GM23338 (cell line): ENCODE measurements around the gene ERBB4. TPM values are rescaled to one million over a fixed set of nuclear protein-coding genes. Genes with fewer than 3 reads are reported as not detected.

Experiments
- ATAC-seq: fragments of 200-7000 bp; cut with Tn5 transposase; 3 replicates; pipeline ENCODE4 v1.9.1; 2020
- DNase-seq: peaks from one replicate; pipeline ENCODE4 v3.0.0-alpha.2; 2015; ENCODE audit warnings: low spot score
- H2AFZ ChIP-seq: fragments of 200-600 bp; sonication (generic); 2 replicates; pipeline ENCODE4 v1.8.0; 2016; ENCODE audit warnings: antibody characterized with exemption, mild to moderate bottlenecking, moderate library complexity
- H3F3A ChIP-seq: fragments of 200-600 bp; sonication (generic); replicated peaks from 2 replicates; pipeline ENCODE4 v1.8.0; 2017; ENCODE audit warnings: antibody characterized with exemption, mixed run types, low read depth
- H3K27ac ChIP-seq: fragments of 200-600 bp; sonication (generic); 2 replicates; pipeline ENCODE4 v1.6.1; 2016; ENCODE audit warnings: low read depth
- H3K27me3 ChIP-seq: fragments of 200-600 bp; sonication (generic); 2 replicates; pipeline ENCODE4 v1.8.0; 2016; ENCODE audit warnings: mild to moderate bottlenecking, mixed run types, moderate library complexity; ENCODE audit not compliant: insufficient read depth
- H3K36me3 ChIP-seq: fragments of 200-600 bp; sonication (generic); 2 replicates; pipeline ENCODE4 v1.8.0; 2016; ENCODE audit warnings: mild to moderate bottlenecking; ENCODE audit not compliant: insufficient read depth
- H3K4me1 ChIP-seq: fragments of 200-600 bp; sonication (generic); 2 replicates; pipeline ENCODE4 v1.8.0; 2016; ENCODE audit warnings: mild to moderate bottlenecking, moderate library complexity; ENCODE audit not compliant: insufficient read depth
- H3K4me2 ChIP-seq: fragments of 200-600 bp; sonication (generic); 2 replicates; pipeline ENCODE4 v1.7.1; 2017; ENCODE audit warnings: mixed run types
- H3K4me3 ChIP-seq: fragments of 200-600 bp; sonication (generic); 2 replicates; pipeline ENCODE4 v1.6.1; 2016; ENCODE audit warnings: mixed run types
- H3K79me2 ChIP-seq: fragments of 200-600 bp; sonication (generic); replicated peaks from 2 replicates; pipeline ENCODE4 v1.8.0; 2017; ENCODE audit warnings: mild to moderate bottlenecking; ENCODE audit not compliant: insufficient read depth
- H3K9me2 ChIP-seq: fragments of 200-600 bp; sonication (generic); 2 replicates; pipeline ENCODE4 v1.8.0; 2017; ENCODE audit not compliant: insufficient read depth
- H4K20me1 ChIP-seq: fragments of 200-600 bp; sonication (generic); replicated peaks from 2 replicates; pipeline ENCODE4 v1.8.0; 2017; ENCODE audit warnings: mild to moderate bottlenecking; ENCODE audit not compliant: insufficient read depth
- H3K27ac Mint-ChIP-seq: 2 replicates; pipeline ENCODE4 v1.8.0; 2020; ENCODE audit warnings: inconsistent platforms, mild to moderate bottlenecking, moderate library complexity, mixed read lengths
- H3K27me3 Mint-ChIP-seq: 3 replicates; pipeline ENCODE4 v1.8.0; 2022; ENCODE audit warnings: low read depth, mild to moderate bottlenecking, moderate library complexity, mixed read lengths, inconsistent platforms; ENCODE audit not compliant: insufficient read depth, poor library complexity
- H3K36me3 Mint-ChIP-seq: 3 replicates; pipeline ENCODE4 v1.8.0; 2021; ENCODE audit warnings: low read depth, mild to moderate bottlenecking, inconsistent platforms, moderate library complexity, mixed read lengths
- H3K4me1 Mint-ChIP-seq: 3 replicates; pipeline ENCODE4 v1.8.0; 2020; ENCODE audit warnings: mild to moderate bottlenecking, inconsistent platforms, mixed read lengths
- H3K4me3 Mint-ChIP-seq: 3 replicates; pipeline ENCODE4 v1.8.0; 2021; ENCODE audit warnings: moderate library complexity, mild to moderate bottlenecking, inconsistent platforms, mixed read lengths
- H3K9me3 Mint-ChIP-seq: 3 replicates; pipeline ENCODE4 v1.8.0; 2020; ENCODE audit warnings: moderate library complexity, mild to moderate bottlenecking, inconsistent platforms, mixed read lengths
- CREB1 ChIP-seq: fragments of 250-450 bp; sonication (Bioruptor Pico); IDR thresholded peaks from 2 replicates; pipeline ENCODE4 v1.5.0; 2020; ENCODE audit warnings: low read depth, mild to moderate bottlenecking, moderate library complexity
- EZH2phosphoT487 ChIP-seq: fragments of 200-600 bp; sonication (generic); IDR thresholded peaks from one replicate; pipeline ENCODE4 v1.8.1; 2018; ENCODE audit warnings: antibody characterized with exemption; ENCODE audit not compliant: unreplicated experiment
- JUNB ChIP-seq: IDR thresholded peaks from one replicate; pipeline ENCODE4 v1.6.1; 2016; ENCODE audit warnings: antibody characterized with exemption; ENCODE audit not compliant: unreplicated experiment
- ZNF462 ChIP-seq: fragments of 250-450 bp; sonication (Bioruptor Pico); IDR thresholded peaks from 2 replicates; pipeline ENCODE4 v1.5.0; 2020; ENCODE audit warnings: mild to moderate bottlenecking, moderate library complexity
- polyA plus RNA-seq: library from polyadenylated mRNA; unstranded; fragments of >200 nt; fragmentation: Nextera tagmentation; extraction: Ambion mirVana; gene quantifications from 2 replicates; pipeline ENCODE4 v1.2.1, GENCODE V29; 2016
- total RNA-seq: library from RNA; depleted of rRNA; stranded (reverse); fragments of >200 nt; shearing (Covaris generic); gene quantifications from 2 replicates; pipeline ENCODE4 v1.2.3, GENCODE V29; 2014
- TF ChIP-seq, protein P1 (sequence below): IDR thresholded peaks from 2 replicates; pipeline ENCODE4 v1.6.1; 2016; ENCODE audit warnings: antibody characterized with exemption

ERBB4 gene
- total and polyA plus RNA-seq, 2 experiments from 2014 or later, result 0.73 to 1.1 TPM

- H3K4me2 ChIP-seq, result peak overlapping the region; percentile 29; the same call in 1 of the 2 replicates
- no peaks in the 10 kb centered on the region for H3K79me2 ChIP-seq
- peak; percentile 37 for DNase-seq
- no peak overlapping the region for H3K4me3 Mint-ChIP-seq
- no peaks in the 10 kb centered on the region for H3K27me3 Mint-ChIP-seq
- no peak overlapping the region; the same call in 1 of the 2 replicates for H2AFZ ChIP-seq
- H3F3A ChIP-seq, result no peaks in the 10 kb centered on the region
- TF ChIP-seq CREB1 (CRISPR knock-in tag) (no peak), ZNF462 (CRISPR knock-in tag) (0 out of 2 replicates have a peak, but pooled peaks have one; percentile 45), JUNB (no peak)
- TF ChIP-seq, protein P1, sequence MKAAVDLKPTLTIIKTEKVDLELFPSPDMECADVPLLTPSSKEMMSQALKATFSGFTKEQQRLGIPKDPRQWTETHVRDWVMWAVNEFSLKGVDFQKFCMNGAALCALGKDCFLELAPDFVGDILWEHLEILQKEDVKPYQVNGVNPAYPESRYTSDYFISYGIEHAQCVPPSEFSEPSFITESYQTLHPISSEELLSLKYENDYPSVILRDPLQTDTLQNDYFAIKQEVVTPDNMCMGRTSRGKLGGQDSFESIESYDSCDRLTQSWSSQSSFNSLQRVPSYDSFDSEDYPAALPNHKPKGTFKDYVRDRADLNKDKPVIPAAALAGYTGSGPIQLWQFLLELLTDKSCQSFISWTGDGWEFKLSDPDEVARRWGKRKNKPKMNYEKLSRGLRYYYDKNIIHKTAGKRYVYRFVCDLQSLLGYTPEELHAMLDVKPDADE, result no peak
- H3K4me3 ChIP-seq, result no peak overlapping the region
- peak; percentile 47; the same call in 2 of the 3 replicates for ATAC-seq
- H3K36me3 ChIP-seq, result no peaks in the 10 kb centered on the region
- H3K4me1 ChIP-seq, result peaks cover 8% of the 10 kb centered on the region
- peak overlapping the region; percentile 91 for H3K27ac Mint-ChIP-seq
- no peak overlapping the region for H3K27ac ChIP-seq
- H3K9me2 ChIP-seq, result no peaks in the 10 kb centered on the region; the same call in 1 of the 2 replicates
- H3K4me1 Mint-ChIP-seq, result peaks cover 14% of the 10 kb centered on the region
- no peaks in the 10 kb centered on the region for H3K9me3 Mint-ChIP-seq
- no peaks in the 10 kb centered on the region for H4K20me1 ChIP-seq
- no peaks in the 10 kb centered on the region for H3K27me3 ChIP-seq
- no peaks in the 10 kb centered on the region for H3K36me3 Mint-ChIP-seq
Observed at GRCh38 chr2:211609127-211609526, 929.5 kb downstream of the ERBB4 start.

DNA sequence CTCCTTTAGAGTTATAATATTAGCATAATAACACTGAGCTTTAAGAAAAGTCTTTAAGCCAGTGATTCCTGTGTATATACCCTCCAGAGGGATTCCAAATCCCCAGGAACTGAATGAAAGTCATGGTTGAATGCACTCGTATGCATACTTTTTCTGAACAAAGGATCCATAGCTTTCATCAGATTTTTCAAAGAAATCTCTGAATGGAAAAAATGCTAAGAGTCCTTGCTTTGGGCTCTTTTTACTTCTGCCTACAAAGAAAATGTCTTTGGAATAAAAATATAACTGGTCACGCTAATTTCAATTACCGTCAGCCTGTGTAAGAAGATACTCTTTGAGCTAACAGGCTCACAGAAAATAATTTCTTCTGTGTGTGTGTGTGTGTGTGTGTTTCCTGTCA, 939.5 kb downstream of the ERBB4 start:
- Mint-ChIP-seq H3K9me3 (no peaks in the 10 kb centered on the region), H3K27ac (peak overlapping the region; percentile 63; the same call in 1 of the 2 replicates), H3K36me3 (no peaks in the 10 kb centered on the region), H3K27me3 (no peaks in the 10 kb centered on the region), H3K4me1 (peaks cover 5% of the 10 kb centered on the region; the same call in 2 of the 3 replicates), H3K4me3 (no peak overlapping the region)
- H4K20me1 ChIP-seq, result no peaks in the 10 kb centered on the region
- no peak overlapping the region for H3K27ac ChIP-seq
- DNase-seq (no peak), ATAC-seq (no peak)
- no peak overlapping the region for H3K4me2 ChIP-seq
- no peak overlapping the region for H2AFZ ChIP-seq
- no peak overlapping the region for H3K4me3 ChIP-seq
- H3F3A ChIP-seq, result no peaks in the 10 kb centered on the region
- peaks cover 5% of the 10 kb centered on the region; the same call in 1 of the 2 replicates for H3K4me1 ChIP-seq
- H3K36me3 ChIP-seq, result no peaks in the 10 kb centered on the region
- no peaks in the 10 kb centered on the region for H3K9me2 ChIP-seq
- H3K79me2 ChIP-seq, result no peaks in the 10 kb centered on the region
- H3K27me3 ChIP-seq, result no peaks in the 10 kb centered on the region
- no peak for TF ChIP-seq ZNF462 (CRISPR knock-in tag)
- TF ChIP-seq EZH2phosphoT487, result no peak
